Measurements from ENCODE around the gene RAB7B. TPM values are rescaled to one million over a fixed set of nuclear protein-coding genes. Genes with fewer than 3 reads are reported as not detected.

Gene RAB7B
- total RNA-seq, 1 donor from 2014 or later: not detected

- H3K4me3 ChIP-seq (ENCODE audit: low read depth, low read length): no peak overlapping the region
- DNase-seq (ENCODE audit: low read depth): no peak
- TF ChIP-seq, protein P1, sequence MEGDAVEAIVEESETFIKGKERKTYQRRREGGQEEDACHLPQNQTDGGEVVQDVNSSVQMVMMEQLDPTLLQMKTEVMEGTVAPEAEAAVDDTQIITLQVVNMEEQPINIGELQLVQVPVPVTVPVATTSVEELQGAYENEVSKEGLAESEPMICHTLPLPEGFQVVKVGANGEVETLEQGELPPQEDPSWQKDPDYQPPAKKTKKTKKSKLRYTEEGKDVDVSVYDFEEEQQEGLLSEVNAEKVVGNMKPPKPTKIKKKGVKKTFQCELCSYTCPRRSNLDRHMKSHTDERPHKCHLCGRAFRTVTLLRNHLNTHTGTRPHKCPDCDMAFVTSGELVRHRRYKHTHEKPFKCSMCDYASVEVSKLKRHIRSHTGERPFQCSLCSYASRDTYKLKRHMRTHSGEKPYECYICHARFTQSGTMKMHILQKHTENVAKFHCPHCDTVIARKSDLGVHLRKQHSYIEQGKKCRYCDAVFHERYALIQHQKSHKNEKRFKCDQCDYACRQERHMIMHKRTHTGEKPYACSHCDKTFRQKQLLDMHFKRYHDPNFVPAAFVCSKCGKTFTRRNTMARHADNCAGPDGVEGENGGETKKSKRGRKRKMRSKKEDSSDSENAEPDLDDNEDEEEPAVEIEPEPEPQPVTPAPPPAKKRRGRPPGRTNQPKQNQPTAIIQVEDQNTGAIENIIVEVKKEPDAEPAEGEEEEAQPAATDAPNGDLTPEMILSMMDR (conservative IDR thresholded peaks at IDR 0.05; ENCODE audit: low read depth, low read length): no peak
Observed at GRCh38 chr1:205951746-205952145, 51.4 kb downstream of the RAB7B start.

- H3K4me3 ChIP-seq (ENCODE audit: low read depth, low read length): no peak overlapping the region
- TF ChIP-seq, protein P1 (conservative IDR thresholded peaks at IDR 0.05; ENCODE audit: low read depth, low read length): no peak
- DNase-seq (ENCODE audit: low read depth): no peak
Observed at GRCh38 chr1:205950826-205951549, 52.2 kb downstream of the RAB7B start.

DNA sequence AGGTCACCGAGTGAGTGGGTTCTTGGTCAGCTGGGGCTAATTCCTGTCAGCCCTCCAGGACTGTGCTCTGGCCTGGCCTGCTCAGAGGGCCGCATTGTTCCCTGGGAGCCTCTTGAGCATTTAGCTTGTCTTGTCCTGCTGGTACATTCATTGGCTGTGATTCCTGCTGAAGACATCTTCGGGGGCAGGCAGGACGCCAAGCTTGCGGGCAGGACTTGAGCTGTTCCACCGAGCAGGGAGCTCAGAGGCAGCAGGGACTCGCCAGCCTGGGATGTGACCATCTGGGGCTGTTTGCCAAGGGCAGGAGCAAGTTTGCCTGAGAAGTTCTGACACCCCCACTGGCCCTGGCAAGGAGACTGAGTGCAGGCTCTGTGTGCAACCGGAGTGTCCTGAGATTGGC is 52.9 kb downstream of the RAB7B start:
- TF ChIP-seq, protein P1 (conservative IDR thresholded peaks at IDR 0.05; ENCODE audit: low read depth, low read length): no peak
- no peak for DNase-seq (ENCODE audit: low read depth)

DNA sequence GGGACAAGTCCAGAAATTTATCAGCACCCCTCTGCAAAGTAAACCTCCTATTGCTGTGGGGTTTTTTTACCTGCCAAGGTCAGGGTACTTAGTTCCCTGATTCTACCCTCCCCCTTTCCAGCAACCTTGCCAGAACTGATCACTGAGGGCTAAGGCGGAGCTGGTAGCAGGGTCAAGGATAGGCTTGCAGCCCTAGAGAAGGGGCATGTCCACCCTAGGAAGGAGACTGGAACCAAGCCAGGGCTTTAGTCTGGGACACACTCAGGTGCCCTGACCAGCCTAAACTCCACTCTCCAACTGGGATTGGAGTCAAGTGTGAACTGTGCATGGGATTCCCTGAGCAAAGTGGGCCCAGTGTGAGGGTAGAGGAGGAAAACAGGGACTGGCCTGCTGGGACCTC is 53.4 kb downstream of the RAB7B start:
- no peak for DNase-seq (ENCODE audit: low read depth)
- no peak overlapping the region for H3K4me3 ChIP-seq (ENCODE audit: low read depth, low read length)
- TF ChIP-seq, protein P1 (conservative IDR thresholded peaks at IDR 0.05; ENCODE audit: low read depth, low read length): no peak

More for the DNA sequence above, 52.9 kb downstream of the RAB7B start:
- no peak overlapping the region for H3K4me3 ChIP-seq (ENCODE audit: low read depth, low read length)

GRCh38 chr1:205948886-205949285 is 54.3 kb downstream of the RAB7B start:
- no peak for DNase-seq (ENCODE audit: low read depth)
- H3K4me3 ChIP-seq (ENCODE audit: low read depth, low read length): no peak overlapping the region
- TF ChIP-seq, protein P1 (conservative IDR thresholded peaks at IDR 0.05; ENCODE audit: low read depth, low read length): no peak

GRCh38 chr1:205948039-205948438 is 55.2 kb downstream of the RAB7B start:
- DNase-seq (ENCODE audit: low read depth): no peak
- H3K4me3 ChIP-seq (ENCODE audit: low read depth, low read length): no peak overlapping the region
- TF ChIP-seq, protein P1 (conservative IDR thresholded peaks at IDR 0.05; ENCODE audit: low read depth, low read length): no peak

GRCh38 chr1:205947024-205947423 is 56.2 kb downstream of the RAB7B start:
- H3K4me3 ChIP-seq (ENCODE audit: low read depth, low read length): no peak overlapping the region
- TF ChIP-seq, protein P1 (conservative IDR thresholded peaks at IDR 0.05; ENCODE audit: low read depth, low read length): no peak
- DNase-seq (ENCODE audit: low read depth): no peak

Measured in epithelial cell of proximal tubule (primary cell).